GM18498 (cell line): ENCODE results near the gene ARFIP1.

Experiments used
- ATAC-seq: cut with Tn5 transposase; IDR thresholded peaks from one replicate; pipeline ENCODE4 v1.9.1; 2021; ENCODE audit warnings: mild to moderate bottlenecking, moderate library complexity; ENCODE audit not compliant: unreplicated experiment

Gene ARFIP1

DNA sequence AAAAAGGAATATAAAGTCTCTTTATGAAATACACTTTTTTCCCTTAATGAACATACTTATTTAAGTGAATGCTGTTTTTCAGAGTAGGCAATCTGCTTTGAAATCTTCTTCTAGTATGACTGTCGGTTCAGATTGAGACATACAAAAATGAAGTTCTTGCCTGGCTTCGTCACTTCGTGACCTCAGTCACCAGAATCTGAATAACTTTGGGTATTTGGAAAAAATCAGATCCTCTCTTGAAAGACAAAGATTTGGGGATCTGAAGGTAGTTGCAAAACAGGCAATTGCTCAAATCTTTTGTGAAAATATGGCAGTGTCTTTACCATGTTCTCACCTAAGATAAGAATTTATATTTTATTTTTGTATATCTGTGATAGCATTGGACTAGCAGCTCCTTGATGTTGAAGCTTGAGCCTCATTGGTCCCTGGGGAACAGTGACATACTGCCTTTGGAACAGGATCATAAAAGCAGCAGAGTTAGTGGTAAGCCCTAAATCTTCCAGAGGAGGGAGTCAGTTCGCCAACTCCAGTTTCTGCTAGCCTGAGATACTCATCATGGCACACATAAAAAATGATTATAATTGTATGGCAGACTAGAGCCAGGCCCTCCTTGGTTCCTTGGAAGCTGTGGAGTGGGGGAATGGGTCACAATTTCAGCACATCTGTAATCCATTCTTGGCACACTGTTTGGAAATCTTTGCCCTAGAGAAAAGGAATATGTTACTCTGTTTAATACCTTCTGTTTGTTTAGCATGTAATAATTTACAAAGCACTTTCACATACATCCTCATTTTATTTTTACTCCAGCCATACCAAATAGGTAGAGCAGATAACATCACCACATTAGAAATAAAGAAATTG lies 5.0 kb downstream of the ARFIP1 start:
- ATAC-seq = no peak

DNA sequence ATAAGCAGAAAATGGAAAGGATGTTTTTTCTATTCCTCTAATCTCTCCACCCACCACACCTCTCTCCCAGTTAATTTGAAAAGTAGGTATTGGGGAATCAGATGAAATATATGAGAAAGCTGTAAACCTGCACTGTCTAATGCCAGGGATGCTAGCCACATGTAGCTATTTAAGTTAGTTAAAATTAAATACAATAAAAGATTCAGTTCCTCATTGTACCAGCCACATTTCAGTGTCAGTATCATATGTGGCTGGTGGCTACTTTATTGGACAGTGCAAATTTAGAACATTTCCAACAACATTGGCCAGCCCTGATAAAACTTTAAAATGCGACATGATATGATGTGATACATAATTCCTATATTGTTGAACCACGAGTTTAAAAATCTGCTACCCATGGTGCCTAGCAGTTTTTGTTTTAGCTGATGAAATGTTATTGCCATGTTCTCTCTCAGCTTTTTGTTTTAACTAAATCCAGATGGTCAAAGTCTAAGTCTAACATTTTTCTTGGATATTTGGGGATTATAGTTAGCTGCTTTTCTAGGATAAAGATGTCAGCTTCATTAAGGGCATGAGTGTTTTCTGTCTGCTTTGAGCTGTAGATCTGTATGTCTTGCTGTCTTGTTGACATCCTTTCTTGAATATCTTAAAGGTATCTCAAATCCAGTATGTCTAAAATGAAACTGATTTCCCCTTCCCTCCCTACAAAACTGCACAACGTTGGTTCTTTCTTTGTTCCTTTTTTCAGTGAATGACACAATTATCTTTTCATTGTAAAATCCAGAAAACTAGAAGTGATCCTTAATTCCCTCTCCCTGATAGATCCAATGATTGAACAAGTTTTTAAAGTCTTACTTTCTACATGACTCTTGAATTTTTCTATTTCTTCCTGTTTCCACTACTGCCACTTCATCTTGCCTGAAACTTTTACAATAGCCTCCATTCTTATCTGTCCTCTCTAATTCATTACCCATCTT lies 6.2 kb downstream of the ARFIP1 start:
- peak; percentile 68 for ATAC-seq

DNA sequence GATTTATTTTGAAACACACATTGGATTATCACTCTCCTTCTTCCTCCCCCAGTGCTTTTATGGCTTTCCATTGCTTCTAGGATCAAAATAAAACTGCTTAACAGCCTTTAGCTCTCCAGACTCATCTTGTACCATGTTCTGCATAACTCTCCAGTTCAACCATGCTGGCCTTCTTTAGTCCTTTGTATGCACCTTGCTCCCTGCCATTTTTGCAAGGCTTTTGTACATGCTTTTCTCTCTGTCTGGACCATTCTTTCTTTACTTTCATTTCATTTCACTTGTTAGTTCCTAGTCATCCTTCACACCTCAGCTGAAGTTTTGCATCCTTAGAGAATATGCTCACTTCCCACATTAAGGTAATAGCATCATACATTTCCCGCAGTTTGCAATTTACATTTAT lies 6.9 kb downstream of the ARFIP1 start:
- ATAC-seq = no peak

DNA sequence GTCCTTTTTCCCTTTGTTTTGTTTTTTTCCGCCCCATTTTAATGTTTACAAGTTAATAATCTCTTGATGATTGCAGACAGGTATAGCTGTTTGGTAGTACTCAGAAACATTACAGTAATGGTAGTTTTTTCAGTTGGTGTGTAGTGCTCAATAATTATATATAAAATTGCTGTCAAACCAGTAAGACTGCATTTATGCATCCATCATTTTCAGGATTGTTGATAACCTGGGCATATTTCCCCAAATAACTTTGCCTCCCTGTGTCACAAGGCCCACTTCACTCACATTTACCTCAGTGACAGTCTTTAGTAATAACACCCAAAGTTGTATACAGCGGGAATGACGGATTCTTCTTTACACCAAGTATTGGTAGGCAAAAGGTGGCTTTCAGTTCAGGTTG lies 16.1 kb downstream of the ARFIP1 start:
- ATAC-seq = no peak

DNA sequence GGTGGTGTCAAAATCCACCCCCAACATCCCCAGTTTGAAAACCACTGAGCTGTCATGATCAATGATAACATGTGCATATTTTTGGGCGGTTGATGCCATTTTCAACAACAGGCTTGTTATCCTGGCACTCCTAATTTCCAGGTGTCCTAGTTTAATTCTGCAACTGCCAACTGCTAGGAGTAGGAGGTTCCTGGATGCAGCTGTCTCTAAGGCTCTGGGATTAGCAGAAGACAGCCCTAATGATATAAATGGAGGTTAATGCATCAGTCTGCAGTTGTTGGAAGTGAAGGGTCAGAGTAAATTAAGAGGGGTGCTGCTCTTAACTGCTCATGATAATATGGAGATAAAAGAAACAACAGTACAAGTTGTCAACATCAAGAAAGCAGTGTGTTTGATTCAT lies 23.8 kb downstream of the ARFIP1 start:
- ATAC-seq = no peak

DNA sequence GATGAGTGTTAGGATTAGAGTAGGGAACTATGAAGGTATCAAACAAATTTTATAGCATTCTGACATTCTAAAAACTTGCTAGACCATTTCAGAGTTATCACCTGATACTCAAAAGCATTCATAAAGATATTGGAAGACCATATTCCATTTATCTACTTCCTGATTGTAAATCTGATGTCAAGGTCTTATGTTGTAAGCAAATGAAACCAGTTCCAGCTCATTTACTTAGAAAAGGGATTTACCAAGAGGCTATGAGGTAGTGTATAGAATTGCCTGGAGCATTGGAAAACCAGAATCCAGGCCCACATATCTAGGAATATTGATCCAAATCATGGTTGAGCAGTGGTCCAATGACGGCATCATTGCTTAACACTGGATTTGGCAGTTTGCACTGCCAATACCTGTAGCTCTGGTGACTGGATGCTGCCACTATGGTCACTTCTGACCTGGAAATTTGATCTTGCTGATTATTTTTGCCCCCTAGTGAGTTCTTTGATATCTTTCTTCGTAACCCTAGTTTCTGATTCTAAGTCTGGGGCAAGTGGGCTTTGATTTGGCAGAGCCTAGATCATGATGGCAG lies 25.4 kb downstream of the ARFIP1 start:
- no peak for ATAC-seq

DNA sequence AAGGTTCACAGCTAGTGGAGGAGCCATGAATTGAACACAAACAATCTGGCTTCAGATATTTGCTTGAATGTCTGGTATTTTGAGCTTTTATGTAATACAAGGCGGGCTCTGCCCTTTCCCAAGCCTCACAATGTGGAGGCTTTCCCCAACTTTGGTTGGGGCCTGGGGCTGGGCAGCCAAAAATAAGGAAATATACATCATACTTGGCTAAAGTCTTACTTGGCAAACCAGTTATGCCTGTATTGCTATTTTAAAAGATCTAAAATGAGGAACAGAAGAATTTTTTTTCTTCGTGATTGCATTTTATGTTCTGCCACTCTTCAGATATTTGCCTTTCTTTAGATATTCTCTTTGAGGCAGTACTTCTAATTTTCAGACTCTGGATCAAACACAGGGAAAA lies 26.1 kb downstream of the ARFIP1 start:
- ATAC-seq = no peak

DNA sequence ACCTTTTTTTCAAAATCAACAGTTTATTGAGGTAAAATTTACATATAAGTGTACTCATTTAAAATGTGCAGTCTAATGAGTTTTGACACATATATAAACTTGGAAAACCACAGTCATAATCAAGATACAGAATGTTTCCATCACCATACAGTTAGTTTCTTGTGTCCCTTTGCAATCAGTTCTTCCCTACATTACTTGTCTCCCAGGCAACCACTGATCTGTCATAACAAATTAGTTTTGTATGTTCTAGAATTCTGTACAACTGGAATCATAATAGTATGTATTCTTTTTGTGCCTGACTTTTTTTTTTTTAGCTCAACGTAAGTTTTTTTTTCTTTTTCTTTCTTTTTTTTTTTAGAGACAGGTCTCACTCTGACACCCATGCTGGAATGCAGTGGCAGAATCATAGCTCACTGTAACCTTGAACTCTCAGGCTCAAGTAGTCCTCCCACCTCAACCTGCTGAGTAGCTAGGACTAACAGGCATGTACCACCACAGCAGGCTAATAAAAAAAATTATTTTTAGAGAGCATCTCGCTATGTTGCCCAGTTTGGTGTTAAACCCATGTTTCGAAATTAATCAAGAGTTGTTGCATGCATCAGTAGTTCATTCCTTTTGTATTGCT lies 26.9 kb downstream of the ARFIP1 start:
- no peak for ATAC-seq

DNA sequence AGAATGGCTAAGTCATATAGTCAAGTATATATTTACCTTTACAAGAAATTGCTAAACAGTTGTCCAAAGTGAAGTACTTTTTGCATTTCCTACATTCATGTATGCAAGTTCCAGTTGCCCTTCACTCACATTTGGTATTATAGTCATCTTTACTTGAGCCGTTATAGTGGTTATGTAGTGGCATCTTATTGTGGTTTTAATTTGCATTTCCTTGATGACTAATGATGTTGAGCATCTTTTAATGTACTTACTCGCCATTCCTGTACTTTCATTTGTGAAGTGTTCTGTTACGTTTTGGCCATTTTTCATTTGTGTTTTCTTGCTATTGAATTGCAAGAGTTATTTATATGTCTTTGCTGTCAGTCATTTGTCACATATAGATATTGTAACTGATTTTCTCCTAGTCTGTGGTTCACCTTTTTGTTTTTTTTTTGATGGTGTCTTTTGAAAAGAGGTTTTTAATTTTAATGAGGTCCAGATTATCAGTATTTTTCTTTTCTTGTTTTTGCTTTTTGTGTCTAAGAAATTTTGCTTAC lies 27.6 kb downstream of the ARFIP1 start:
- ATAC-seq = no peak

DNA sequence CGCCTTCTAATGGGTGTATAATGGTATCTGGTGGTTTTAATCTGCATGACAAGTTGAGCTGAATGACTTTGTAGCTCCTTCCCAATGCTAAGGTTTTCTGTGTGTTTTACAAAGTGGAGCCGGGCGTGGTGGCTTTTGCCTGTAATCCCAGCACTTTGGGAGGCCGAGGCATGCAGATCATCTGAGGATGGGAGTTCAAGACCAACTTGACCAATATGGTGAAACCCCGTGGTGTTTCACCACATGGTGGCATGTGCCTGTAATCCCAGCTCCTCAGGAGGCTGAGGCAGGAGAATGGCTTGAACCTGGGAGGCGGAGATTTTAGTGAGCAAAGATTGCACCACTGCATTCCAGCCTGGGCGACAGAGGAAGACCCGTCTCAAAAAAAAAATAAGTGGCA lies 28.9 kb downstream of the ARFIP1 start:
- no peak for ATAC-seq

DNA sequence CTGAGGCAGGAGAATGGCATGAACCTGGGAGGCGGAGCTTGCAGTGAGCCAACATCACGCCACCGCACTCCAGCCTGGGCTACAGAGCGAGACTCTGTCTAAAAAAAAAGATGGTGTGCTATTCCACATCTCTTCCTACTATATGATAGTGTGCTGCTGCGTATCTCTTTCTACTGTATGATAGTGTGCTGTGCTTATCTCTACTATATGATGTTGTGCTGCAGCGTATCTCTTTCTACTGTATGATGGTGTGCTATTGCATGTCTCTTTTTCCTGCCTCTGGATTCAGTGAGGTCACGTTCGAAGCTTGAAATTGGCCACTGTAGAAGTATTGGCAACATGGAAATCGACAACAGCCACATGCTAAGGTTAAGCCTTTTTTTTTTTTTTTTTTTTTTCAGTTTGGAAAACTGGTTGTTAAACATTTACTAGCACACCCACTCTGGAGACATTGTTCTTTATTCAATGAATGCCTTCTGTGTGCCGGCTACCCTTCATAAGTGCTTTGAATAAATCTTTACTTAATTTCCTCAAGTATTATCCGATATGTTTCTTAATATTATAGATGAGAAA lies 31.0 kb downstream of the ARFIP1 start:
- ATAC-seq = no peak

DNA sequence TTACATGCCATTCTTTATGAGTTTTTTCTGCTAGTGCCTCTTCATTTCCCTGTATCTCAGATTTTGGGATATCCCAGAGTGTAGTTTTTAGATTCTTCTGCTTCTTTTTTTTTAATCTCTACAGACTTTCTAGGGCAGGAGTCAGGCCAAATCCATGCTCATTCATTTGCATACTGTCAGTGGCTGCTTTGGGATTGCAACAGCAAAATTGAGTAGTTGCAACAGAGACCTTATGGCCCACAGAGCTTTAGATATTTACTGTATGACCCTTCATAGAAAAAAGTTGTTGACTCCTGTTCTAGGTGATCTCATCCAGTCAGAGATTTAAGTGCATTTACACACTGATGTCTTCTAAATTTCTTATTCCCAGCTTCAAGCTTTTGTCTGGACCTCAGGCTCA lies 35.3 kb downstream of the ARFIP1 start:
- no peak for ATAC-seq

DNA sequence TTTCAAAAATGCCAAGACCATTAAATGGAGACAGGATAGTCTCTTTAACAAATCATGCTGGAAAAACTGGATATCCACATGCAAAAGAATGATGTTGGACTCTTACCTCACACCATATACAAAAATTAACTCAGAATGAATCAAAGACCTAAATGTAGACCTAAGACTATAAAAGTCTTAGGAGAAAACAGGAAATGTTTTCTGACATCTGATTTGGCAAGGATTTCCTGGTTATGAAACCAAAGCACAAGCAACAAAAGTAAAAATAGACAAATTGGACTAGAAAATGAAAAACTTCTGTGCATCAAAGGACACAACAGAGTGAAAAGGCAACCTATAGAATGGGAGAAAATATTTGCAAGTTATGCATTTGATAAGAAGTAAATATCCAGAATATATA lies 37.6 kb downstream of the ARFIP1 start:
- ATAC-seq = no peak

DNA sequence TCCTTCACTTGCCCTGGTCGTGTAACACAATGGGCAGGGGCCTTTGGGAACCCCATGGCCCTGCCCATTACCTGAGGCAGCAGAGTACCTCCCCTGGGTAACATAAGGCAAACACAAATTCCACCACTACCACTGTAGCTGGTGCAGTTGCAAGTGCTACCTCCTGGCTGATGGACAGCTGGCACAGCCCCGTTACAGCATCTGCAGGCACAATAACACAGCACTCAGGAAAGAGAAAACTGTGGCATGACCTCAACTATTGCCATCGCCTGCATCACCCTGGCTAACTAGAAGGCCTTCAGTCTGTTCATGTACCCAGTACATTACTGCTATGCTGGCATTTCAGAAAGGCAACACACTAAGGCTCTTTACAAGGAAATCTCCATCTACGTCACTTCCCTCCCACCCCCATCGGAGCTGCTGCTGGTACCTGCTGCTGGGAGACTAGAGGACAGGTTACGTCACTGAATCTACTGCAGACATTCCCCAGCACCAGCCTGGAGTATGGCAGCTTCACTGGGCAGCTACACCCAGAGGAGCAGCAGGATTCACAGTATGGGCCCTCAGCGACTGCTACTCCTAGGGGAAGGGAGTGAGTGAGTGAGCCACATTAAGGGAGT lies 39.4 kb downstream of the ARFIP1 start:
- ATAC-seq = no peak

DNA sequence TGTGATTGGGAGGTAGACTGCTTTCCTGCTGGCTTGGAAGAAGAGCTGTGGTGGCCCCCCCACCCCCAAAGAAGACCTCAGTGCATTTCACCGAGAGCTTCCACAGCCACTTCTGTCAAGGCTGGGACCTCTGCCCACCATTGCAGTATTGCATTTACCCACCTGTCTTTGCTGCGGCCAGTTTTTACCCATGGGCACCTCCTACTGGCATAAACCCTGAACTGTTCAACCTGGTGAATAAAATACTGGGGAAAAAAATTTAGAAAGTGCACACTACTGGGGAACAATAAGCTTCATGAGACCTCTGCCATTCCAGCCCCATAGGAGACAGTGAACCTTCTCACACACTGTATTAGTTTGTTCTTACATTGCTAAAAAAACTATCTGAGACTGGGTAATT lies 40.3 kb downstream of the ARFIP1 start:
- ATAC-seq = no peak

DNA sequence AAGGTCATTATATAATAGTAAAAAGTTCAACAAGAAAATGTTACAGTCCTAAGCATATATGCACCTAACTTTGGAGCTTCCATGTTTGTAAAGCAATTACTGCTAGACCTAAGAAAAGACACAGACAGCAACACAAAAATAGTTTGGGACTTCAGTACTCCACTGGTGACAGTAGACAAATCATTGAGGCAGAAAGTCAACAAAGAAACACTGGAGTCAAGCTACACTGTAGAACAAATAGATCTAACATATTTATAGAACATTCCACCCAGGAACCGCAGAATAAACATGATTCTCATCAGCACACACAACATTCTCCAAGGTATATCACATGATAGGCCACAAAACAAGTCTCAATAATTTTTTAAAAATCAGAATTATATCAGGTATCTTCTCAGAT lies 42.6 kb downstream of the ARFIP1 start:
- ATAC-seq = no peak

DNA sequence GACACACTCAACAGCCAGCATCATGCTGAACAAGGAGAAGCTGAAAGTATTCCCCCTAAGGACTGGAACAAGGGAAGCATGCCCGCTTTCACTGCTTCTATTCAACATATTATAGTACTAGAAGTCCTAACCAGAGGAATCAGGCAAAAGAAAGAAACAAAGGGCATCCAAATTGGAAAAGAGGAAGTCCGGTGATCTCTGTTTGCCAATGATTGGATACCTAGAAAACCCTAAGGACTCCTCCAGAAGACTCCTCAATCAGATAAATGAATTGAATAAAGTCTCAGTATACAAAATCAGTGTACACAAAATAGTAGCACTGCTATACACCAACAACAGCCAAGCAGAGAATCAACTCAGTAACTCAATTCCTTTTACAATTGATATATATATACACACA lies 44.8 kb downstream of the ARFIP1 start:
- ATAC-seq = no peak

DNA sequence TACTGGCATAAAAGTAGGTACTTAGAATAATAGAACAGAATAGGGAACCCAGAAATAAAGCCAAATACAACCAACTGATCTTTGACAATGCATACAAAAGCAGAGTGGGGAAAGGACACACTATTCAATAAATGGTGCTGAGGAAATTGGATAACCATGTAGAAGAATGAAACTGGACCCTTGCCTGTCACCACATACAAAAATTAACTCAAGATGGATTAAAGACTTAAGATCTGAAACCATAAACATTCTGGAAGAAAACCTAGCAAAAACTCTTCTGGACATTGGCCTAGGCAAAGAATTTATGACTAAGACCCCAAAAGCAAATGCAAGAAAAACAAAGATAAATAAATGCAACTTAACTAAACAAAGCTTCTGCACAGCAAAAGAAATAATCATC lies 45.6 kb downstream of the ARFIP1 start:
- no peak for ATAC-seq

DNA sequence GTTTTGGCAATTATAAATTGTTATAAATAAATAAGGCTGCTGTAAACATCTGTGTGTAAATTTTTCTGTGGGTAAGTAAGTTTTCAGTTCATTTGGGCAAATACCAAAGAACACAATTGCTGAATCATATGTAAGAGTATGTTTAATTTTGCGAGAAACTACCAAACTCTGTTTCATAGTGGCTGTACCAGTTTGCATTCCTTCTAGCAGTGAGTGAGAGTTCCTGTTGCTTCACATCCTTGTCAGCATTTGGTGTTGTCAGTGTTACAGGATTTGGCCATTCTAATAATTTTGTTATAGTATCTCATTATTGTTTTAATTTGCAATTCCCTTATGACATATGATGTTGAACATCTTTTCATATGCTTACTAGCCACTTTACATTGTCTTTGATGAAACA lies 48.4 kb downstream of the ARFIP1 start:
- no peak for ATAC-seq

DNA sequence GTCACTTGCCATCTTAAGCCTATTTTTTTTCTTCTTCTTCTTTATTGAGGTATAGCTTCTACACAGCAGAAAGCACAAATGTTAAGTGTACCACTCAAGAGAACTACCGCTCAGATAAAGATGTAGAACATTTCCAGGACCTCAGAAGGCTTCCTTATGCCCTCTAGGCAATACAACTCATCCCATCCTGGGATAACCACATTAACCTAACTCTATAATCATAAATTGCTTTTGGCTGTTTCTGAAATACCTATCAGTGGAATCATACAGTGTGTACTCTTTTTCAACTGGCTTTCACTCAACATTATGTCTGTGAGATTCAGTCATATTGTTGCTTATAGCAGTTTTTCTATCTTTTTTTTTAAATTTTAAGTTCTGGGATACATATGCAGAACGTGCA lies 51.7 kb downstream of the ARFIP1 start:
- no peak for ATAC-seq
